ENCODE results near the gene CD177.

DNA sequence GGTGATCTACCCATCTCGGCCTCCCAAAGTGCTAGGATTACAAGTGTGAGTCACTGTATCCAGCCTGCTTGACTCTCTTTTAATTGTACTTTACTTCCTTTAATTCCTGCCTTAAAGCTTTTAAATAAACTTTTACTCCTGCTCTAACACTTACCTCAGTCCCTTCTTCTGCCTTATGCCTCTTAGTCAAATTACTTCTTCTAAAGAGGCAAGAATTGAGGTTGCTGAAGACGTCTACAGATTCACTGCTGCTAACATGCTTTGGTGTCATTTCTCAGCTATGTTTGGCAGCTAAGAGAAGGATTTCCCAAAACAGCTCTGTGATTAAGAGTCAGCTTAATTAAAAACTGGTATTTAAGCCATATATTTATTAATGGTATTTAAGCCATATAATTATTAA, 32.9 kb upstream of the CD177 start:
- TF ChIP-seq EP300 (IDR thresholded peaks at IDR 0.05; ENCODE audit: borderline replicate concordance in 1 of 2, low read depth in 2 of 2, low read length in 2 of 2) (no peak), TEAD4 (IDR thresholded peaks at IDR 0.05; ENCODE audit: low read depth, low read length) (no peak)
